SK-N-MC (cell line): ENCODE measurements around the gene AQP12A.

Experiments used
- EZH2 ChIP-seq: fragments of 200-600 bp; sonication (generic); IDR thresholded peaks from one replicate; pipeline ENCODE4 v1.6.1; 2017; ENCODE audit warnings: antibody characterized with exemption
- FOXP2 ChIP-seq: optimal IDR thresholded peaks from 2 replicates; pipeline ENCODE3; 2011; ENCODE audit warnings: mild to moderate bottlenecking, moderate library complexity; ENCODE audit not compliant: insufficient read depth; ENCODE audit errors: extremely low read length, control extremely low read depth
- POLR2AphosphoS5 ChIP-seq: IDR thresholded peaks from 2 replicates; pipeline ENCODE4 v1.6.1; 2012; ENCODE audit warnings: mild to moderate bottlenecking, low read depth, low read length, borderline replicate concordance

DNA sequence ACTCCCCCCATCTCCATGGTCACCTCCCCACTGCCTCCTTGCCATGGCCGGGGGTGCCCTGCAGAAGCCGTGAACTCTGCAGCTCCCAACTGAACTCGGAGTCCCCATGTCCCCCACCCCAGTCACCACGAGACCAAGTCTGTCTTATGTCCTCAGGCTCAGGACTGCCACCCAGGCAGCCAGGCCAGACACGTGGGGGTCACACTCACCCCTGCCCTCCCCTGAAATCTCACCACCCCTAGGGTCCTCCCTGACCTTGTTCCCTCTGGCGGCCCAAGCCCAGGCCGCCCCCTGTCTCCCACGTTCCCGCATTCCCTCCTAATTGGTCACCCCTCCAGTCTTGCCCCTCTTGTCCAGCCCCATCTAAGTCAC is 11.0 kb downstream of the AQP12A start:
- no peak for TF ChIP-seq POLR2AphosphoS5
- TF ChIP-seq EZH2 = no peak
- TF ChIP-seq FOXP2 = no peak
